Neural cell (in vitro differentiated cells): Measurements from ENCODE around the gene SRC. TPM values are rescaled to one million over a fixed set of nuclear protein-coding genes. Genes with fewer than 3 reads are reported as not detected.

ENCODE experiments used
- H2AFZ ChIP-seq: fragments of 200-600, 300-800 bp; sonication (generic), shearing (Covaris generic); 2 replicates; pipeline ENCODE4 v1.6.0; 2014; ENCODE audit warnings: low read depth, mild to moderate bottlenecking, antibody characterized with exemption, low read length, moderate library complexity
- H3F3A ChIP-seq: fragments of 200-600 bp; shearing (Covaris generic); 2 replicates; pipeline ENCODE4 v1.6.1; 2016; ENCODE audit warnings: mild to moderate bottlenecking, moderate library complexity, mixed read lengths, antibody characterized with exemption, low read length; ENCODE audit not compliant: insufficient read depth, poor library complexity, severe bottlenecking
- H3K27ac ChIP-seq: fragments of 200-600, 300-800 bp; sonication (generic), shearing (Covaris generic); 2 replicates; pipeline ENCODE4 v1.5.1; 2014; ENCODE audit warnings: mild to moderate bottlenecking, low read length, moderate library complexity
- H3K27me3 ChIP-seq: fragments of 300-800, 200-600 bp; sonication (generic), shearing (Covaris generic); 2 replicates; pipeline ENCODE4 v1.6.0; 2014; ENCODE audit warnings: mild to moderate bottlenecking, low read depth, low read length, moderate library complexity; ENCODE audit not compliant: insufficient read depth
- H3K36me3 ChIP-seq: fragments of 300-800, 200-600 bp; sonication (generic), shearing (Covaris generic); 2 replicates; pipeline ENCODE4 v1.5.1; 2014; ENCODE audit warnings: mild to moderate bottlenecking, antibody characterized with exemption, low read length, moderate library complexity; ENCODE audit not compliant: insufficient read depth
- H3K4me2 ChIP-seq: fragments of 300-800, 200-600 bp; sonication (generic), shearing (Covaris generic); 2 replicates; pipeline ENCODE4 v1.6.0; 2014; ENCODE audit warnings: mild to moderate bottlenecking, low read length
- H3K4me3 ChIP-seq: fragments of 300-800, 200-600 bp; sonication (generic), shearing (Covaris generic); 2 replicates; pipeline ENCODE4 v1.5.1; 2014; ENCODE audit warnings: mild to moderate bottlenecking, low read length, moderate library complexity
- H3K79me2 ChIP-seq: fragments of 200-600 bp; shearing (Covaris generic); replicated peaks from 2 replicates; pipeline ENCODE4 v1.6.0; 2014; ENCODE audit warnings: mild to moderate bottlenecking, low read length, moderate library complexity; ENCODE audit not compliant: insufficient read depth
- H3K9ac ChIP-seq: fragments of 300-800, 200-600 bp; sonication (generic), shearing (Covaris generic); 2 replicates; pipeline ENCODE4 v1.6.1; 2016; ENCODE audit warnings: mild to moderate bottlenecking, low read length, mixed read lengths
- H3K9me2 ChIP-seq: fragments of 200-600 bp; shearing (Covaris generic); 2 replicates; pipeline ENCODE4 v1.6.1; 2016; ENCODE audit warnings: mild to moderate bottlenecking, low read length, mixed read lengths; ENCODE audit not compliant: insufficient read depth
- H3K9me3 ChIP-seq: fragments of 200-600, 300-800 bp; sonication (generic), shearing (Covaris generic); 2 replicates; pipeline ENCODE4 v1.6.1; 2016; ENCODE audit warnings: mild to moderate bottlenecking, mixed run types, low read length, moderate library complexity, mixed read lengths
- H4K20me1 ChIP-seq: fragments of 200-600 bp; shearing (Covaris generic); 2 replicates; pipeline ENCODE4 v1.6.1; 2016; ENCODE audit warnings: mild to moderate bottlenecking, mixed run types; ENCODE audit not compliant: insufficient read depth
- EP300 ChIP-seq: fragments of 450-650 bp; conservative IDR thresholded peaks from 2 replicates; pipeline ENCODE4 v1.6.1; 2014; ENCODE audit warnings: antibody characterized with exemption, mild to moderate bottlenecking, moderate library complexity; ENCODE audit not compliant: poor library complexity, severe bottlenecking
- EZH2 ChIP-seq: fragments of 200-600, 300-800 bp; shearing (Covaris generic), sonication (generic); IDR thresholded peaks from 2 replicates; pipeline ENCODE4 v1.6.1; 2014; ENCODE audit warnings: antibody characterized with exemption, low read length, borderline replicate concordance, mild to moderate bottlenecking; ENCODE audit not compliant: insufficient read depth, poor library complexity, severe bottlenecking
- MXI1 ChIP-seq: fragments of 450-650 bp; conservative IDR thresholded peaks from 2 replicates; pipeline ENCODE4 v1.6.1; 2014; ENCODE audit warnings: antibody characterized with exemption, mild to moderate bottlenecking; ENCODE audit not compliant: poor library complexity, severe bottlenecking
- POLR2AphosphoS5 ChIP-seq: IDR thresholded peaks from 2 replicates; pipeline ENCODE4 v1.6.1; 2012
- RAD21 ChIP-seq: fragments of 450-650 bp; conservative IDR thresholded peaks from 2 replicates; pipeline ENCODE4 v1.6.1; 2014; ENCODE audit warnings: antibody characterized with exemption, mild to moderate bottlenecking, moderate library complexity
- REST ChIP-seq: IDR thresholded peaks from 2 replicates; pipeline ENCODE4 v1.6.1; 2012; ENCODE audit warnings: borderline replicate concordance
- SMC3 ChIP-seq: fragments of 450-650 bp; conservative IDR thresholded peaks from 2 replicates; pipeline ENCODE4 v1.6.1; 2014; ENCODE audit warnings: antibody characterized with exemption, mild to moderate bottlenecking, moderate library complexity; ENCODE audit not compliant: poor library complexity
- TAF1 ChIP-seq: IDR thresholded peaks from 2 replicates; pipeline ENCODE4 v1.6.1; 2012; ENCODE audit warnings: low read depth
- polyA plus RNA-seq: library from polyadenylated mRNA; depleted of rRNA; stranded (reverse); fragments of >200 nt; gene quantifications from 2 replicates; pipeline ENCODE4 v1.2.3, GENCODE V29; 2014
- TF ChIP-seq, protein P1 (sequence below): fragments of 450-650 bp; IDR thresholded peaks from 2 replicates; pipeline ENCODE4 v1.5.1; 2014; ENCODE audit warnings: antibody characterized with exemption, mild to moderate bottlenecking, moderate library complexity; ENCODE audit not compliant: poor library complexity, severe bottlenecking

SRC gene
- polyA plus RNA-seq, 1 donor from 2014 or later: 39.0 TPM

DNA sequence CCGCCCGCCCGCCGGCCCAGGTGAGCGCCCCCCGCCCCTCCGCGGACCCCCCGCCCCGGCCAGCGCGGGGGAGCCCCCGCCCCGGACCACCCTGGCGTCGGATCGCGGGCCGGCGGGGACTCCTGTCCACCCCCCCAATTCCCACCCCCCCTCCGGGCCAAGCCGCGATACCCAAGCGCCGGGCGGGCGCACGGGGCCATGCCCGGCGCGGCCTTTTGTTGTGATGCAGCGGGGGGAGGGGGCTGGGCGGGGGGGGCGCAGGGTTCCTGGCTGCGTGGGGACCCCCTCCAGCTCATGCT, 245 bp downstream of the SRC start:
- Histone ChIP-seq H3K4me3 (peak overlapping the region; percentile 81), H3K27ac (no peak overlapping the region), H3K9ac (peak overlapping the region; percentile 78), H2AFZ (no peak overlapping the region), H4K20me1 (no peaks in the 10 kb centered on the region), H3K36me3 (no peaks in the 10 kb centered on the region), H3K79me2 (peaks cover 44% of the 10 kb centered on the region), H3K9me2 (no peaks in the 10 kb centered on the region), H3K27me3 (no peaks in the 10 kb centered on the region), H3K9me3 (no peaks in the 10 kb centered on the region), H3F3A (no peaks in the 10 kb centered on the region), H3K4me2 (no peak overlapping the region)
- TF ChIP-seq TAF1: no peak
- TF ChIP-seq, protein P1, sequence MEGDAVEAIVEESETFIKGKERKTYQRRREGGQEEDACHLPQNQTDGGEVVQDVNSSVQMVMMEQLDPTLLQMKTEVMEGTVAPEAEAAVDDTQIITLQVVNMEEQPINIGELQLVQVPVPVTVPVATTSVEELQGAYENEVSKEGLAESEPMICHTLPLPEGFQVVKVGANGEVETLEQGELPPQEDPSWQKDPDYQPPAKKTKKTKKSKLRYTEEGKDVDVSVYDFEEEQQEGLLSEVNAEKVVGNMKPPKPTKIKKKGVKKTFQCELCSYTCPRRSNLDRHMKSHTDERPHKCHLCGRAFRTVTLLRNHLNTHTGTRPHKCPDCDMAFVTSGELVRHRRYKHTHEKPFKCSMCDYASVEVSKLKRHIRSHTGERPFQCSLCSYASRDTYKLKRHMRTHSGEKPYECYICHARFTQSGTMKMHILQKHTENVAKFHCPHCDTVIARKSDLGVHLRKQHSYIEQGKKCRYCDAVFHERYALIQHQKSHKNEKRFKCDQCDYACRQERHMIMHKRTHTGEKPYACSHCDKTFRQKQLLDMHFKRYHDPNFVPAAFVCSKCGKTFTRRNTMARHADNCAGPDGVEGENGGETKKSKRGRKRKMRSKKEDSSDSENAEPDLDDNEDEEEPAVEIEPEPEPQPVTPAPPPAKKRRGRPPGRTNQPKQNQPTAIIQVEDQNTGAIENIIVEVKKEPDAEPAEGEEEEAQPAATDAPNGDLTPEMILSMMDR: no peak
- TF ChIP-seq MXI1: no peak
- no peak for TF ChIP-seq REST
- TF ChIP-seq EZH2: no peak

- H3K9me3 ChIP-seq: no peaks in the 10 kb centered on the region
- peak overlapping the region; percentile 81 for H3K4me3 ChIP-seq
- no peak for TF ChIP-seq SMC3
- no peak for TF ChIP-seq EP300
- TF ChIP-seq POLR2AphosphoS5: no peak
- TF ChIP-seq MXI1: no peak
- no peak for TF ChIP-seq EZH2
- TF ChIP-seq RAD21: no peak
- TF ChIP-seq, protein P1: no peak
- no peak for TF ChIP-seq REST
- TF ChIP-seq TAF1: no peak
- peaks cover 50% of the 10 kb centered on the region for H3K79me2 ChIP-seq
- H3K9ac ChIP-seq: peak overlapping the region; percentile 78
- H3K27me3 ChIP-seq: no peaks in the 10 kb centered on the region
- H3F3A ChIP-seq: no peaks in the 10 kb centered on the region
- H3K27ac ChIP-seq: no peak overlapping the region
- no peaks in the 10 kb centered on the region for H3K36me3 ChIP-seq
- no peaks in the 10 kb centered on the region for H3K9me2 ChIP-seq
- H4K20me1 ChIP-seq: no peaks in the 10 kb centered on the region
- no peak overlapping the region for H2AFZ ChIP-seq
- peak overlapping the region; percentile 89 for H3K4me2 ChIP-seq
Observed at GRCh38 chr20:37346535-37347346, 801 bp downstream of the SRC start.
